ENCODE data around the gene TPPP3. TPM values are rescaled to one million over a fixed set of nuclear protein-coding genes. Genes with fewer than 3 reads are reported as not detected.

Gene TPPP3
- total and polyA plus RNA-seq, 2 donors (not counting 1 experiment from before 2014, with no cell fraction given): 0.31 TPM; not detected in 1

DNA sequence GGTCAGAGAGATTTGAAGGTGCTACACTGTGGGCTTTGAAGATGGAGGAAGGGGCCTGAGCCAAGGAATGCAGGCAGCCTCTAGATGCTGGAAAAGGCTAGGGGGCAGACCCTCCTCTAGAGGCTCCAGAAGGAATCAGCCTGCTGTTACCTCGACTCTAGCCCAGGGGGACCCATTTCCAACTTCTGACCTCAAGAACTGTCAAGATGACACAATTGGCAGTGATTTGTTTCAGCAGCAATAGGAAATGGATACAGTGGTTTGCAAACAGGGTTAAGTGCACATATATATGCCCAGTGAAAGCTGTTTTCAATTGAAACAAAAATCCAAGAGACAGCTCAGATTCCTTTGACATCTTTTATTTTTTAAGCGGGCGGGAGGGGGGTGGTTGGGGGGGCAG is 26.6 kb upstream of the TPPP3 start:
- H3K4me3 Mint-ChIP-seq: no peak overlapping the region
- Histone ChIP-seq H3K36me3 (replicated peaks in 1 of 2; ENCODE audit: control extremely low read depth in 1 of 2, control insufficient read depth in 1 of 2, extremely low read depth in 1 of 2, insufficient read depth in 2 of 2, low read length in 1 of 2) (no peaks in the 10 kb centered on the region), H3K9me3 (ENCODE audit: control extremely low read depth in 1 of 3, control insufficient read depth in 2 of 3, insufficient read depth in 1 of 3, low read length in 2 of 3) (no peaks in the 10 kb centered on the region), H2AFZ (ENCODE audit: insufficient read depth, low read depth, low read length, poor library complexity, severe bottlenecking) (no peak overlapping the region), H3K4me2 (replicated peaks; ENCODE audit: low read depth, low read length, poor library complexity, severe bottlenecking) (no peak overlapping the region), H3K4me1 (ENCODE audit: control insufficient read depth in 2 of 2, insufficient read depth in 2 of 2, low read length in 2 of 2) (peaks cover 8 to 11% of the 10 kb centered on the region in 2 donors), H3K9ac (ENCODE audit: low read length) (no peak overlapping the region), H3K27me3 (replicated peaks in 1 of 4; ENCODE audit: control extremely low read depth in 1 of 4, control insufficient read depth in 3 of 4, insufficient read depth in 4 of 4, low read length in 3 of 4) (peaks cover 0 to 19% (median 6%) of the 10 kb centered on the region in 4 experiments), H4K20me1 (ENCODE audit: control insufficient read depth, insufficient read depth, low read length, poor library complexity, severe bottlenecking) (no peaks in the 10 kb centered on the region), H3K4me3 (ENCODE audit: control extremely low read depth in 1 of 5, extremely low read depth in 1 of 5, insufficient read depth in 1 of 5, low read depth in 2 of 5, low read length in 4 of 5) (no peak overlapping the region), H3K79me2 (ENCODE audit: control insufficient read depth, insufficient read depth, low read length) (no peaks in the 10 kb centered on the region), H3K27ac (ENCODE audit: low read length in 2 of 2) (no peak overlapping the region)
- TF ChIP-seq EZH2 (IDR thresholded peaks at IDR 0.05; ENCODE audit: borderline replicate concordance, insufficient read depth, low read depth, low read length, poor library complexity, severe bottlenecking): no peak
- TF ChIP-seq, protein P1, sequence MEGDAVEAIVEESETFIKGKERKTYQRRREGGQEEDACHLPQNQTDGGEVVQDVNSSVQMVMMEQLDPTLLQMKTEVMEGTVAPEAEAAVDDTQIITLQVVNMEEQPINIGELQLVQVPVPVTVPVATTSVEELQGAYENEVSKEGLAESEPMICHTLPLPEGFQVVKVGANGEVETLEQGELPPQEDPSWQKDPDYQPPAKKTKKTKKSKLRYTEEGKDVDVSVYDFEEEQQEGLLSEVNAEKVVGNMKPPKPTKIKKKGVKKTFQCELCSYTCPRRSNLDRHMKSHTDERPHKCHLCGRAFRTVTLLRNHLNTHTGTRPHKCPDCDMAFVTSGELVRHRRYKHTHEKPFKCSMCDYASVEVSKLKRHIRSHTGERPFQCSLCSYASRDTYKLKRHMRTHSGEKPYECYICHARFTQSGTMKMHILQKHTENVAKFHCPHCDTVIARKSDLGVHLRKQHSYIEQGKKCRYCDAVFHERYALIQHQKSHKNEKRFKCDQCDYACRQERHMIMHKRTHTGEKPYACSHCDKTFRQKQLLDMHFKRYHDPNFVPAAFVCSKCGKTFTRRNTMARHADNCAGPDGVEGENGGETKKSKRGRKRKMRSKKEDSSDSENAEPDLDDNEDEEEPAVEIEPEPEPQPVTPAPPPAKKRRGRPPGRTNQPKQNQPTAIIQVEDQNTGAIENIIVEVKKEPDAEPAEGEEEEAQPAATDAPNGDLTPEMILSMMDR (IDR thresholded peaks at IDR 0.05): no peak
- intact Hi-C loops (cut with micrococcal nuclease): no loop called here
- ATAC-seq (ENCODE audit: low read depth) (no peak), DNase-seq (no peak)
- no peaks in the 10 kb centered on the region for H3K9me3 Mint-ChIP-seq (ENCODE audit: insufficient read depth)
- peaks cover 27% of the 10 kb centered on the region for H3K27me3 Mint-ChIP-seq
- no peak overlapping the region for H3K27ac Mint-ChIP-seq
- ChIA-PET CTCF (interaction anchor here (0.7 to 1.7 kb wide), 3 partner anchors 13 to 26 kb away, joined by 3 to 5 read pairs (median 3); no protein-coding TSS in a partner anchor), POLR2A (interaction anchor here (0.6 kb wide), 1 partner anchor 430 kb away, joined by 9 read pairs; no protein-coding TSS in a partner anchor)
- H3K4me1 Mint-ChIP-seq: peaks cover 7% of the 10 kb centered on the region
- 70% methylated on average over 1 of the region's 3 CpGs for WGBS (ENCODE audit: insufficient coverage)

DNA sequence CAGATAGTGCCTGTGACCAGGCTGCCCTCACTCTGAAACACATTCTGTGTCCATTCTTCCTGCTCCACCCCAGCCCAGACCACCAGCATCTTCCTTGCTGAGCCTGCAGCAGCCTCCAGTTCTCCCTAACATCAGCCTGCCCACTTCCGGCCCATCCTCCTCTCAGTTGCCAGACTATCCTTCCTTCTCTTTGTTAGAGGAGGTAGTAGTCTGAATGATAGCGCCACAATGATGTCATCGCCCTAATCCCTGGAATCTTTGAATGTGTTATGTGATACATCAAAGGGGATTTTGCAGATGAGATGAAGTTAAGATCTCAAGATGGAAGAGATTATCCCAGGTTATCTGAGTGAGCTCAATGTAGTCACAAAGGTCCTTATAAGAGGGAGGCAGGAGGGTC is 26.2 kb upstream of the TPPP3 start:
- peaks cover 27% of the 10 kb centered on the region for H3K27me3 Mint-ChIP-seq
- no peak overlapping the region for H3K4me3 Mint-ChIP-seq

More for the DNA sequence above, 26.2 kb upstream of the TPPP3 start:
- peaks cover 8 to 11% of the 10 kb centered on the region in 2 donors for H3K4me1 ChIP-seq (ENCODE audit: control insufficient read depth in 2 of 2, insufficient read depth in 2 of 2, low read length in 2 of 2)
- peaks cover 8% of the 10 kb centered on the region for H3K4me1 Mint-ChIP-seq
- ATAC-seq (ENCODE audit: low read depth) (no peak), DNase-seq (no peak)
- H3K9me3 Mint-ChIP-seq (ENCODE audit: insufficient read depth): no peaks in the 10 kb centered on the region
- H3K9me3 ChIP-seq (ENCODE audit: control extremely low read depth in 1 of 3, control insufficient read depth in 2 of 3, insufficient read depth in 1 of 3, low read length in 2 of 3): no peaks in the 10 kb centered on the region
- intact Hi-C loops (cut with micrococcal nuclease): no loop called here
- H3K27me3 ChIP-seq (replicated peaks in 1 of 4; ENCODE audit: control extremely low read depth in 1 of 4, control insufficient read depth in 3 of 4, insufficient read depth in 4 of 4, low read length in 3 of 4): peaks cover 0 to 15% (median 6%) of the 10 kb centered on the region in 4 experiments
- H3K4me2 ChIP-seq (replicated peaks; ENCODE audit: low read depth, low read length, poor library complexity, severe bottlenecking): no peak overlapping the region
- H3K79me2 ChIP-seq (ENCODE audit: control insufficient read depth, insufficient read depth, low read length): no peaks in the 10 kb centered on the region
- ChIA-PET POLR2A (no interaction called here), CTCF (interaction anchor here (1.2 kb wide), 1 partner anchor 12 kb away, joined by 3 read pairs; no protein-coding TSS in a partner anchor)
- H3K27ac ChIP-seq (ENCODE audit: low read length in 2 of 2): no peak overlapping the region
- TF ChIP-seq EZH2 (IDR thresholded peaks at IDR 0.05; ENCODE audit: borderline replicate concordance, insufficient read depth, low read depth, low read length, poor library complexity, severe bottlenecking): no peak
- TF ChIP-seq, protein P1 (IDR thresholded peaks at IDR 0.05): no peak
- H2AFZ ChIP-seq (ENCODE audit: insufficient read depth, low read depth, low read length, poor library complexity, severe bottlenecking): no peak overlapping the region
- no peaks in the 10 kb centered on the region for H4K20me1 ChIP-seq (ENCODE audit: control insufficient read depth, insufficient read depth, low read length, poor library complexity, severe bottlenecking)
- H3K4me3 ChIP-seq (ENCODE audit: control extremely low read depth in 1 of 5, extremely low read depth in 1 of 5, insufficient read depth in 1 of 5, low read depth in 2 of 5, low read length in 4 of 5): no peak overlapping the region
- H3K27ac Mint-ChIP-seq: no peak overlapping the region
- H3K36me3 ChIP-seq (replicated peaks in 1 of 2; ENCODE audit: control extremely low read depth in 1 of 2, control insufficient read depth in 1 of 2, extremely low read depth in 1 of 2, insufficient read depth in 2 of 2, low read length in 1 of 2): no peaks in the 10 kb centered on the region
- H3K9ac ChIP-seq (ENCODE audit: low read length): no peak overlapping the region
- 100% methylated on average over 1 of the region's 3 CpGs for WGBS (ENCODE audit: insufficient coverage)

All from B cell (primary cell).